ENCODE data around the gene MRTFB.

GRCh38 chr16:14180481-14180944 is 109.4 kb downstream of the MRTFB start:
- TF ChIP-seq CTCF (IDR thresholded peaks at IDR 0.05): no peak
- TF ChIP-seq POLR2A (IDR thresholded peaks at IDR 0.05): no peak
